GM18498 (cell line): ENCODE data around the gene UBE2D2.
"Not testable (repeated sequence)": the region's sequence is repeated elsewhere in the genome, so short reads cannot be mapped to it uniquely, and the experiment has no call there.

Source experiments
- ATAC-seq: cut with Tn5 transposase; IDR thresholded peaks from one replicate; pipeline ENCODE4 v1.9.1; 2021; ENCODE audit warnings: mild to moderate bottlenecking, moderate library complexity; ENCODE audit not compliant: unreplicated experiment

Gene UBE2D2

DNA sequence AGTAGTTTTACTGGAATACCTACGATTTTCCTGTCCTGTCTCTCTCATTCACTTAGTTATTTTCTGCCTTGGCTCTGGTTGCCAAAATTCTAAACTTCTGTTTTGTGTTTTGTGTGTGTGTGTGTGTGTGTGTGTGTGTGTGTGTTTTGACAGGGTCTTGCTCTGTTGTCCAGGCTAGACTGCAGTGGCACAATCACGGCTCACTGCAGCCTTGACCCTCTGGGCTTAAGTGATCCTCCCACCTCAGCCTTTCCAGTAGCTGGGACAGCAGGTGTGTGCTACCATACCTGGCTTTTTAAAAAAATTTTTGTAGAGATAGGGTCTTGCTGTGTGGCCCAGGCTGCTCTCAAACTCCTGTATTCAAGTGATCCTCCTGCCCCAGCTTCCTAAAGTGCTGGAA is 17.2 kb downstream of the UBE2D2 start:
- no peak for ATAC-seq

- ATAC-seq, result not testable (repeated sequence)
Measured at GRCh38 chr5:139582181-139582580, 21.0 kb downstream of the UBE2D2 start.

- ATAC-seq, result no peak
Measured at GRCh38 chr5:139584137-139584536, 23.0 kb downstream of the UBE2D2 start.

DNA sequence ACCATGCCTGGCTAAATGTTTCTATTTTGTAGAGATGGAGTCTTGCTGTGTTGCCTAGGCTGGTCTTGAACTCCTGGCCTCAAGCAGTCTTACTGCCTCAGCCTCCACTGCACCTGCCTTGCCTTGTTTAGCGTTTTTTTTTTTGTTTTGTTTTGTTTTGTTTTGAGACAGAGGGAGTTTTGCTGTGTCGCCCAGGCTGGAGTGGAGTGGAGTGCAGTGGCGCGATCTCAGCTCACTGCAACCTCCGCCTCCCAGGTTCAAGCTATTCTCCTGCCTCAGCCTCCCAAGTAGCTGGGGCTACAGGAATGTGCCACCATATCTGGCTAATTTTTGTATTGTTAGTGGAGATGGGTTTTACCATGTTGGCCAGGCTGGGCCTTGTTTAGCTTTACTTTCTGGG is 27.0 kb downstream of the UBE2D2 start:
- ATAC-seq, result not testable (repeated sequence)

GRCh38 chr5:139588962-139589361 is 27.8 kb downstream of the UBE2D2 start:
- no peak for ATAC-seq

- ATAC-seq, result no peak
Measured at GRCh38 chr5:139592289-139592688, 31.1 kb downstream of the UBE2D2 start.

GRCh38 chr5:139593076-139593475 is 31.9 kb downstream of the UBE2D2 start:
- not testable (repeated sequence) for ATAC-seq

- no peak for ATAC-seq
Measured at GRCh38 chr5:139593716-139594319, 32.7 kb downstream of the UBE2D2 start.

- no peak for ATAC-seq
Measured at GRCh38 chr5:139597134-139597533, 36.0 kb downstream of the UBE2D2 start.

- not testable (repeated sequence) for ATAC-seq
Measured at GRCh38 chr5:139598601-139598965, 37.4 kb downstream of the UBE2D2 start.

- no peak for ATAC-seq
Measured at GRCh38 chr5:139600336-139600949, 39.3 kb downstream of the UBE2D2 start.

DNA sequence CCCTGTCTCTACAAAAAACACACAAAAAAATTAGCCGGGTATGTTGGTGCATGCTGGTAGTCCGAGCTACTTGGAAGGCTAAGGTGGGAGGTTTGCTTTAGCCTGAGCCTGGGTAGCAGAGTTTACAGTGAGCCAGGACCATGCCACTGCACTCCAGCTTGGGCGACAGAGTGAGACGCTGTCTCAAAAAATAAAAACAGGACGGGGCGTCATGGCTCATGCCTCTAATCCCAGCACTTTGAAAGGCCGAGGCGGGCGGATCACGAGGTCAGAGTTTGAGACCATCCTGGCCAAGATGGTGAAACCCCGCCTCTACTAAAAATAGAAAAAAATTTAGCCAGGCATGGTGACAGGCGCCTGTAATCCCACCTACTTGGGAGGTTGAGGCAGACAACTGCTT is 40.3 kb downstream of the UBE2D2 start:
- ATAC-seq, result no peak

DNA sequence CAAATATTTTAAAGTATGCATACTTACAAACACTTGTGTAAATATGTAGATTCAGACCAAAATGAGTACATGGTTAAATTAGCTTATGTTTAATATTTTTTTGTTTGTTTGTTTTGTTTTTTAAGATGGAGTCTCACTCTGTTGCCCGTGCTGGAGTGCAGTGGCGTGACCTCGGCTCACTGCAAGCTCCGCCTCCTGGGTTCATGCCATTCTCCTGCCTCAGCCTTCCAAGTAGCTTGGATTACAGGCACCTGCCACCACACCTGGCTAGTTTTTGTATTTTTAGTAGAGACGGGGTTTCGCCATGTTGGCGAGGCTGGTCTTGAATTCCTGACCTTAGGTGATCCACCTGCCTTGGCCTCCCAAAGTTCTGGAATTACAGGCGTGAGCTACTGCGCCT is 40.8 kb downstream of the UBE2D2 start:
- ATAC-seq, result not testable (repeated sequence)

GRCh38 chr5:139605887-139606286 is 44.7 kb downstream of the UBE2D2 start:
- no peak for ATAC-seq

DNA sequence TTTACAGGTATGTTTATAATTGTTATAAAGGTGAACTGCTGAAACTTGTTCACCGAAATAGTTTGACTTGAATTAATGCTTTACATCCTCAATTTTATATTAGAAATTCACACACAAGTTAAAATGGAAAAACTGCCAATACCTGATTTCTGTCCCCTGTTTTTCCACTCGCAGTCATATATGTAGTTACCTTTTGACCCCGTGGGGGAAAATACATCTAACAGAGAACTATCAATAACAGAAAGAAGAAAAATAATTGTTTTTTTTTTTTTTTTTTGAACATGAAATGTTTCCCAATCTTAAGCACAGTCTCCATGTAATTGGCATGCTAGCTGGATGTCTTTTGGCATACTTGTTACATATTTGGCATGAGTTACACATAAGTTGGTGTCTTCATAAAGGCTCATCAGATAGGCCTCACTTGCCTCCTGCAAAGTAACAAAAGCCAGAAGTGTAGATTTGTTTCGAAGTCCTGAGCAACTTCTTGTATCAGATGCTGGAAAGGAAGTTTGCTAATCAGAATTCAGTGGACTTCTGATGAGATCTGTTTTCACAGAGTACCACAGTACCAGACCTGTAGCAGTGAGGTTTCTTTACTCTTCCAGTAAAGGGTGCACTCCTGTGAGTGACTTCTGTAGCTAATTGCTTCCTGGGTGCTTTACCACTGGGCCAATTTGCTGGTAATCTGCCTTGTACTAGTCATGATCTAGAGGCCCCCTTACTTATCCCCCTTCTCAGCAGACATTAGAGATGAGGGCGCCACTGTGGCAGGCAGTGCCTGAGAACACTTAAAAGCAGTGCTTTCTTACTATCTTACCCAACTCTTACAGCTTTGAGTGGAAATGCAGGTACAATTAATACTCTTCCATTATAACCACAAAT is 50.8 kb downstream of the UBE2D2 start:
- ATAC-seq, result no peak

- no peak for ATAC-seq
Measured at GRCh38 chr5:139619861-139620260, 58.7 kb downstream of the UBE2D2 start.

- ATAC-seq, result not testable (repeated sequence)
Measured at GRCh38 chr5:139625398-139625797, 64.3 kb downstream of the UBE2D2 start.

DNA sequence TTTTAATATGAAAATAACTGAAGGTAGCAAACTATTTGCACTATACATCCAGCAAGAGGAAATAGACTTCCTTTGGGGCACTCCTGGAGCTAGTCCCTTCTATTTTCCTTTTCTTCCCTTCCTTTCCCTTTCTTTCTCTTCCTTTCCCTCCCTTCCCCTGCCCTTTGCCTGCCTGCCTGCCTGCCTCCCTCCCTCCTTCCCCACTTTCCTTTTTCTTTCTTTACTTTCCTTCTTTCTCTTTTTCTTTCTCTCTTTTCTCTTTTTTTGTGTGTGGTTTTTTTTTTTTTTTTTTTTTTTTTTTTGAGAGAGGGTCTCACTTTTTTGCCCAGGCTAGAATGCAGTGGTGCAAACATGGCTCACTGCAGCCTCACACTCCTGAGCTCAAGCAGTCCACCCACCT is 69.7 kb downstream of the UBE2D2 start:
- ATAC-seq, result no peak

DNA sequence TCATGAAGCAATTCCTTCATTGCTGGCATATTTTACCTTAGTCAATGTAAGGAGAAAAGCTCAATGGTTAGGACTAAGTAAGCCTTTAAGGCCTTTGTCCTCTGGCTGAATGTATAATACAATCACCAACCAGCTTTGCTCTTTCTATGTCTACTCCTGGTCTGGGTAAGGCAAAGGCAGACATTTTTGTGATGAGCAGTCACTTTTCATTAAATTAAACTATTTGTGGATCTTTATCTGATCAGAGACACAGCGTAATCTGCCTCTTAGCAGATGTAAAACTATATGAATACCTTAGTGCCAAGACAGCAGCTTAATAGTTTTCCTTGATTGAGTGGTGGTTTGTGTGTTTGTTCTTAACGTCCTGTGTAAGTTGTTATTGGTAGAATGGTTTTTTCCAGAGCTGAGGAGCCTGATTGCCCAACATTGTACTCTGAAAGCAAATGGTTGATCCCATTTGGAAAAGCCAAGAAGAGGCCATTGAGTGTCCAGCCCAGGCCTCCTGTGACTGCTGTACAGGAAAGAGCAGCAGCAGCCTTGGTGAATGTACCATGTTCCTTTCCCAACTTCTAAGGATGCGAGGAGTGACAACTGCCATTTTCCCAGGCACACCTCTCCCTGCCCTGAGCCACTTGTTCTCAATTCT is 70.5 kb downstream of the UBE2D2 start:
- no peak for ATAC-seq

GRCh38 chr5:139633295-139634027 is 72.3 kb downstream of the UBE2D2 start:
- ATAC-seq, result peak; percentile 33

DNA sequence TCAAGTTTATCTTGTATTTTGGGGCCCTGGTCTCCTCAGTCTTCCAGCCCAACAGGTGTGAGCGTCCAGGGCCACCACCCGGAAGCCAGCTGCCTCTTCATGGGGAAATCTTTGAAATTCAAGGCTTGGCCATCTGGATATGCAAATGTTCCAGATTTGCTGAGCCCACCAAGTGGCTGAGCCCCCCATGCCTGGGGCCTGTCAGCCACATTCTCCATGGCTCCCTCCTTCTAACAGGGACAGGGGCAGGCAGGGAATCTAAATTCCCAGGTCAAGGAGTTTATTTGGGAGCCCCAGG is 72.8 kb downstream of the UBE2D2 start:
- ATAC-seq, result no peak
